Activated T-cell treated with anti-CD3 and anti-CD28 coated beads for 4 hours (primary cell): ENCODE results near the gene SPINK8.
"Not testable (repeated sequence)": the region's sequence is repeated elsewhere in the genome, so short reads cannot be mapped to it uniquely, and the experiment has no call there.

Source experiments
- DNase-seq: peaks from one replicate; pipeline ENCODE4 v3.0.0-alpha.2; 2020

Gene SPINK8

DNA sequence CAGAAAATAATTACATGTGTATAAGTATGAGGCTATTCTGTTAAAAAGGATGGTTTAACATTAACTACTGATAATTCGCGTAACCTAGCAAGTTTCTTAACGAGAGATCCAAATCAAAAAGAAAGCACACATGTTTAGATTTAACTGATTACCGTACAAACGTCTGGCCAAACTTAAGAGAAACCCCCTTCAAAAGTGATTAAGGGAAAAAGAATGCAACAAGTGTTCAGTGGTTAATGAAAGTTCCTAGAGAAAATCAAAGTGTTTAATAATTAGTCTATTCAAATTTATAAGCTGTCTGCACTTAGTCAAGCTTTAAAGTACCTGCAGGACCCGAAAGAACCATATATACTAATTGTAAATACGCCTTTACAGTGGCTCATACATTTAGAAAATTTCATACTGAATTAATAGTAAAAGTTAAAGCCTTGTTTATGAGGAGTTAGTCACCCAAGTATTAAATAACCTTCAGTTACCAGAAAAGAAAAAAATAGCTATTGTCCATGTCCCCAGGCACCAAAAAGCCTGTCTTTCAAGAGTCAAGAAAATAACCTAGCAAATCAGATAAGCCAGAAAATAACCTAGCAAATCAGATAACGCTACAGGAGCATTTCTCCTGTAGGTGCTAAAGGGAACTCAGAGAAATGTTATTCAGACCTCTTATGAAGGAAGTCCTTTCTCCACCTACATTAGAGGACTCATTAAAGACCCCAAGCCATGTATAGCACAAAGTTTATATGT, 58.0 kb downstream of the SPINK8 start:
- no peak for DNase-seq

GRCh38 chr3:48274452-48274851, 59.0 kb downstream of the SPINK8 start:
- no peak for DNase-seq

GRCh38 chr3:48273594-48274211, 59.8 kb downstream of the SPINK8 start:
- DNase-seq, result peak; percentile 54

DNA sequence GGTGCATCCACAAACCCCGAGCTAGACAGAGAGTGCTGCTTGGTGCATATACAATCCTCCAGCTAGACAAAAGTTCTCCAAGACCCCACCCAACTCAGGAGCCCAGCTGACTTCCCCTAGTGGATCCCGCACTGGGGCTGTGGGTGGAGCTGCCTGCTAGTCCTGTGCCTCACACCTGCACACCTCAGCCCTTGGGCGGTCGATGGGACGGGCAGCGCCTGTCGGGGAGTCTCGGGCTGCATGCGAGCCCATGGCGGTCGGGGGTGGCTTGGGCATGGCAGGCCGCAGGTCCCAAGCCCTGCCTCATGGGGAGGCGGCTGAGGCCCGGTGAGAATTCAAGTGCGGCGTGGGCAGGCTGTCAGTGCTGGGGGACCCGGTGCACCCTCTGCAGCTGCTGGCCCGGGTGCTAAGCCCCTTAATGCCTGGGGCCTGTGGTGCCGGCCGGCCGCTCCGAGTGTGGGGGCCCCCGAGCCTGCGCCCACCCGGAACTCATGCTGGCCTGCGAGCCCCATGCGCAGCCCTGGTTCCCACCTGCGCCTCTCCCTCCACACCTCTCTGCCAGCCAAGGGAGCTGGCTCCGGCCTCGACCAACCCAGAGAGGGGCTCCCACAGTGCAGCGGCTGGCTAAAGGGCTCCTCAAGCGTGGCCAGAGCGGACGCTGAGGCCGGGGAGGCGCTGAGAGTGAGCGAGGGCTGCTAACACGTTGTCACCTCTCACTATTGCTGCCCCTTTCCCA, 61.5 kb downstream of the SPINK8 start:
- DNase-seq, result no peak

DNA sequence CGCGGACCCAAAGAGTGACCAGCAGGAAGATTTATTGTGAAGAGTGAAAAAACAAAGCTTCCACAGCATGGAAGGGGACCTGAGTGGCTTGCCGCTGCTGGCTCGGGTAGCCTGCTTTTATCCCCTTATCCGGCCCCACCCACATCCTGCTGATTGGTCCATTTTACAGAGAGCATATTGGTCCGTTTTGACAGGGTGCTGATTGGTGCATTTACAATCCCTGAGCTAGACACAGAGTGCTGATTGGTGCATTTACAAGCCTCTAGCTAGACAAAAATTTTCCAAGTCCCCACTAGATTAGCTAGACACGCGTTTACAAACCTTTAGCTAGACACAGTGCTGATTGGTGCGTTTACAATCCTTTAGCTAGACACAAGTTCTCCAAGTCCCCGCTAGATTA, 62.2 kb downstream of the SPINK8 start:
- not testable (repeated sequence) for DNase-seq

GRCh38 chr3:48270306-48270705, 63.2 kb downstream of the SPINK8 start:
- no peak for DNase-seq

DNA sequence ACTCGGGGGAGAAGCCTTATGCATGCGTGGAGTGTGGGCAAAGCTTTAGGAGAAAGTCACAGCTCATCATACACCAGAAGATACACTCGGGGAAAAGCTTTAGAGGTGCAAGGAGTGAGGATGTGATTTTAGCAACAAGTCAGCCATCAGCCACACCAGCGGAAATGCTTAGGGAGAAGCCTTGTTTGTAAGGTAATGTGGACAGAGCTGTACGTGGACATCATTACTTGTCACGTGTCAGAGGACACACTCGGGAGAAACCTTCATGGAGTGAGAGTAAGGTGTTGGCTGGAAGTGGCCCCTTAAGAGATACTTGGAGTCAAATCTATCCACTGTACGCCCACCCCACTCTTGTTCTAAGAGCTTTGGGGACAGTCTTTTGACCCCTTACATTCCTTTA, 63.9 kb downstream of the SPINK8 start:
- DNase-seq, result no peak

DNA sequence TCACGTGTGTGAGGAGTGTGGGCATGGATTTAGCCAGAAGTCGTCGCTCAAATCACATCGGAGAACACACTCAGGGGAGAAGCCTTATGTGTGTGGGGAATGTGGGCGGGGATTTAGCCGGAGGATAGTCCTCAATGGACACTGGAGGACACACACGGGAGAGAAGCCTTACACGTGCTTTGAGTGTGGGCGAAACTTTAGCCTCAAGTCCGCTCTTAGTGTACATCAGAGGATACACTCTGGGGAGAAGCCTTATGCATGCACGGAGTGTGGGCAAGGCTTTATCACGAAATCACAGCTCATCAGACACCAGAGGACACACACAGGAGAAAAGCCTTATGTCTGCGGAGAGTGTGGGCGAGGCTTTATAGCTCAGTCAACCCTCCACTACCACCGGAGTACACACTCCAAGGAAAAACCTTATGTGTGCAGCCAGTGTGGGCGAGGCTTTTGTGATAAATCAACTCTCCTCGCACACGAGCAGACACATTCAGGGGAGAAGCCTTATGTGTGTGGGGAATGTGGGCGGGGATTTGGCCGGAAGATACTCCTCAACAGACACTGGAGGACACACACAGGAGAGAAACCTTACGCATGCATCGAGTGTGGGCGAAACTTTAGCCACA, 64.4 kb downstream of the SPINK8 start:
- DNase-seq, result peak; percentile 62

- DNase-seq, result peak; percentile 81
Measured at GRCh38 chr3:48268381-48268935, 65.0 kb downstream of the SPINK8 start.

DNA sequence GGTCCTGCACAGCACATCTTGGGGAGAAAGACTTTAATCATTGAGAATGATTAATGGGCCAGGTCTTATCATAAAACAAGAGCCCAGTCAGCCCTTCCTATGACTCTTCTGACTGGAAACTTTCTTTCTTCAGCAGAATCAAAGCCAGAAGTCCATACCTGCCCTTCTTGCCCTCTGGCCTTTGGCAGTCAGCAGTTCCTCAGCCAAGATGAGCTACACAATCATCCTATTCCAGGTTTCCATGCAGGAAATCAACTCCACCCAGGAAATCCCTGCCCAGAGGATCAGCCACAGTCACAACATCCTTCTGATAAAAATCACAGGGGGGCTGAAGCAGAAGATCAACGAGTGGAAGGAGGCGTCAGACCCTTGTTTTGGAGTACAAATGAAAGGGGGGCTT, 65.7 kb downstream of the SPINK8 start:
- no peak for DNase-seq

- no peak for DNase-seq
Measured at GRCh38 chr3:48258530-48258929, 74.9 kb downstream of the SPINK8 start.
